Caco-2 (cell line): ENCODE results near the gene LHX6. TPM values are rescaled to one million over a fixed set of nuclear protein-coding genes. Genes with fewer than 3 reads are reported as not detected.

Experiments used
- Bru-seq: library from RNA; stranded (reverse); fragments of 400-500 nt; gene quantifications from one replicate; lab custom pipeline; 2021; lab: Mats Ljungman, UMichigan
- BruChase-seq, 2 experiments: library from RNA; stranded (reverse); fragments of 400-500 nt; gene quantifications; one replicate each; lab custom pipeline; 2021; lab: Mats Ljungman, UMichigan
- BruUV-seq: library from RNA; stranded (reverse); fragments of 400-500 nt; replicated peaks from 2 replicates; lab custom pipeline; 2021; lab: Mats Ljungman, UMichigan
- CTCF ChIA-PET: fragments of 300-600 bp; sonication (Branson Sonifier 250); formaldehyde crosslinking; loops from one replicate; lab custom pipeline; 2022; ENCODE audit warnings: antibody characterized with exemption; lab: Charles Lee
- POLR2A ChIA-PET: fragments of 300-600 bp; sonication (Branson Sonifier 250); formaldehyde crosslinking; loops from one replicate; lab custom pipeline; 2022; ENCODE audit warnings: antibody characterized with exemption; lab: Charles Lee
- DNase-seq, 2 experiments: peaks; one replicate each; pipeline versions ENCODE4 v3.0.0 to v3.0.0-alpha.2; 2020 to 2022
- H3K27me3 ChIP-seq: replicated peaks from 2 replicates; pipeline ENCODE4 v1.6.0; 2011; ENCODE audit warnings: low read length; ENCODE audit not compliant: control insufficient read depth, insufficient read depth
- H3K36me3 ChIP-seq: 2 replicates; pipeline ENCODE4 v1.5.1; 2011; ENCODE audit warnings: low read length; ENCODE audit not compliant: control insufficient read depth, insufficient read depth
- H3K4me1 ChIP-seq: fragments of 250-450 bp; sonication (Bioruptor Pico); 2 replicates; pipeline ENCODE4 v1.5.1; 2020; ENCODE audit warnings: mild to moderate bottlenecking
- H3K4me3 ChIP-seq: 2 replicates; pipeline ENCODE4 v1.5.1; 2011; ENCODE audit warnings: low read depth, mild to moderate bottlenecking, control low read depth, low read length
- H3K9me3 ChIP-seq: fragments of 250-450 bp; sonication (Bioruptor Pico); 2 replicates; pipeline ENCODE4 v1.5.1; 2020; ENCODE audit warnings: mild to moderate bottlenecking, moderate library complexity
- H3K27ac Mint-ChIP-seq: one replicate; pipeline ENCODE4 v1.8.0; 2022; ENCODE audit warnings: mixed read lengths; ENCODE audit not compliant: unreplicated experiment
- H3K27me3 Mint-ChIP-seq: one replicate; pipeline ENCODE4 v1.8.0; 2022; ENCODE audit warnings: mixed read lengths; ENCODE audit not compliant: insufficient read depth, unreplicated experiment
- H3K36me3 Mint-ChIP-seq: one replicate; pipeline ENCODE4 v1.8.0; 2022; ENCODE audit warnings: mild to moderate bottlenecking, mixed read lengths; ENCODE audit not compliant: insufficient read depth, unreplicated experiment
- H3K4me1 Mint-ChIP-seq: one replicate; pipeline ENCODE4 v1.8.0; 2022; ENCODE audit warnings: low read depth, mixed read lengths; ENCODE audit not compliant: unreplicated experiment
- H3K4me3 Mint-ChIP-seq: one replicate; pipeline ENCODE4 v1.8.0; 2022; ENCODE audit warnings: mild to moderate bottlenecking, moderate library complexity, mixed read lengths; ENCODE audit not compliant: unreplicated experiment
- H3K9me3 Mint-ChIP-seq: one replicate; pipeline ENCODE4 v1.8.0; 2022; ENCODE audit warnings: mixed read lengths; ENCODE audit not compliant: unreplicated experiment
- CTCF ChIP-seq, 2 experiments: fragments of 200-600 bp in 1 of 2; IDR thresholded peaks; 1 replicate in 1 of 2; 2 replicates in 1 of 2; pipeline versions ENCODE4 v1.5.1 to v1.8.0; 2011 to 2022; ENCODE audit warnings: antibody characterized with exemption in 1 of 2, control low read depth in 1 of 2, inconsistent platforms in 1 of 2, low read depth in 1 of 2, low read length in 1 of 2, mild to moderate bottlenecking in 1 of 2, moderate library complexity in 1 of 2; ENCODE audit not compliant: insufficient read depth in 1 of 2, severe bottlenecking in 1 of 2, unreplicated experiment in 1 of 2
- intact Hi-C: fragments of 100-400 bp; cut with micrococcal nuclease; formaldehyde crosslinking; loops from one replicate; pipeline ENCODE4 v1.10.0; 2022; ENCODE audit not compliant: unreplicated experiment
- long read RNA-seq: library from polyadenylated mRNA; stranded (forward); transcript quantifications from one replicate; pipeline ENCODE4 v2.0.0, GENCODE V29; 2022
- total RNA-seq: library from RNA; stranded (reverse); gene quantifications from 2 replicates; pipeline ENCODE4 v1.2.3, GENCODE V29; 2022

LHX6 gene
- total RNA-seq (6.1 and 7.6 TPM in 2 replicates), Bru-seq, nascent RNA (percentile 53 among the genes with signal in this experiment), BruChase-seq, experiment 1, labeled RNA remaining after a 2-hour chase (percentile 57 among the genes with signal in this experiment), BruChase-seq, experiment 2, labeled RNA remaining after a 6-hour chase (percentile 47 among the genes with signal in this experiment)
- long read RNA-seq, transcript LHX6-205 (2 exons, 666 nt): major isoform, 11 of 16 reads
- long read RNA-seq, partial matches to known transcripts: 2 of 16 reads
- long read RNA-seq, other reads (novel, unspliced or antisense): 1 of 16 reads

- H3K4me3 Mint-ChIP-seq: no peak within 1 kb of the TSS
- no peaks in the 10 kb centered on the region for H3K4me1 Mint-ChIP-seq
- CTCF ChIA-PET: interaction anchor here (1.0 kb wide), 1 partner anchor 492 kb away, joined by 4 read pairs; no protein-coding TSS in a partner anchor
- H3K4me1 ChIP-seq: 0 out of 2 replicates have a peak, but pooled peaks cover 8% of the 10 kb centered on the region
- peak in 1 of 2 experiments; percentile 43 for DNase-seq
- no TSS peak for BruUV-seq
- H3K4me3 ChIP-seq: peak within 1 kb of the TSS; percentile 47
- H3K27ac Mint-ChIP-seq: no peak within 1 kb of the TSS
- H3K36me3 ChIP-seq: no peaks in the 10 kb centered on the region
- H3K36me3 Mint-ChIP-seq: no peaks in the 10 kb centered on the region
- no peaks in the 10 kb centered on the region for H3K9me3 Mint-ChIP-seq
- POLR2A ChIA-PET: interaction anchor here (0.6 kb wide), 1 partner anchor 17 kb away, joined by 8 read pairs; no protein-coding TSS in a partner anchor
- no peaks in the 10 kb centered on the region for H3K9me3 ChIP-seq
- no peak for TF ChIP-seq CTCF (IDR thresholded peaks at IDR 0.05; ENCODE audit: insufficient read depth in 1 of 2, low read depth in 1 of 2, low read length in 1 of 2, severe bottlenecking in 1 of 2, unreplicated experiment in 1 of 2)
- H3K27me3 Mint-ChIP-seq: peaks cover 5% of the 10 kb centered on the region
- H3K27me3 ChIP-seq: peaks cover 1% of the 10 kb centered on the region; the same call in 1 of the 2 replicates
- intact Hi-C loops: no loop called here
Observed at GRCh38 chr9:122228568-122229484, at the start of gene LHX6. Gene LHX6 (minus strand): TSS chr9:122228957. CDS start chr9:122228740, 217 bp downstream.

- no peaks in the 10 kb centered on the region for H3K4me1 ChIP-seq
- TF ChIP-seq CTCF (IDR thresholded peaks at IDR 0.05; ENCODE audit: insufficient read depth in 1 of 2, low read depth in 1 of 2, low read length in 1 of 2, severe bottlenecking in 1 of 2, unreplicated experiment in 1 of 2): no peak
- H3K36me3 ChIP-seq: no peaks in the 10 kb centered on the region; the same call in 1 of the 2 replicates
- H3K27me3 ChIP-seq: no peaks in the 10 kb centered on the region
- no TSS peak for BruUV-seq
- peaks cover 9% of the 10 kb centered on the region for H3K9me3 ChIP-seq
- Mint-ChIP-seq H3K4me3 (no peak overlapping the region), H3K27ac (no peak overlapping the region), H3K27me3 (no peaks in the 10 kb centered on the region), H3K36me3 (peaks cover 78% of the 10 kb centered on the region), H3K9me3 (peaks cover 19% of the 10 kb centered on the region), H3K4me1 (no peaks in the 10 kb centered on the region)
- ChIA-PET CTCF (no interaction called here), POLR2A (no interaction called here)
- H3K4me3 ChIP-seq: no peak overlapping the region
- intact Hi-C loops: no loop called here
- no peak for DNase-seq
Observed at GRCh38 chr9:122277285-122277897, 48.6 kb upstream of the LHX6 start.

GRCh38 chr9:122276096-122276495 lies 47.3 kb upstream of the LHX6 start:
- H3K27me3 ChIP-seq: no peaks in the 10 kb centered on the region
- POLR2A ChIA-PET: no interaction called here
- no peak overlapping the region for H3K4me3 ChIP-seq
- intact Hi-C loops: no loop called here
- H3K4me3 Mint-ChIP-seq: no peak overlapping the region
- peaks cover 19% of the 10 kb centered on the region for H3K9me3 Mint-ChIP-seq
- H3K27ac Mint-ChIP-seq: no peak overlapping the region
- no peak for TF ChIP-seq CTCF (IDR thresholded peaks at IDR 0.05; ENCODE audit: insufficient read depth in 1 of 2, low read depth in 1 of 2, low read length in 1 of 2, severe bottlenecking in 1 of 2, unreplicated experiment in 1 of 2)
- H3K36me3 ChIP-seq: no peaks in the 10 kb centered on the region
- DNase-seq: no peak
- BruUV-seq: no TSS peak
- CTCF ChIA-PET: no interaction called here
- no peaks in the 10 kb centered on the region for H3K4me1 Mint-ChIP-seq
- peaks cover 9% of the 10 kb centered on the region for H3K9me3 ChIP-seq
- H3K27me3 Mint-ChIP-seq: no peaks in the 10 kb centered on the region
- H3K4me1 ChIP-seq: no peaks in the 10 kb centered on the region
- peaks cover 76% of the 10 kb centered on the region for H3K36me3 Mint-ChIP-seq
